Activated CD4-positive, alpha-beta T cell treated with anti-CD3 and anti-CD28 coated beads, Interleukin-2, amount 10 ng/mL, durations not matched to agents 24 days and 14 days (primary cell): Measurements from ENCODE around the gene DUS1L. TPM values are rescaled to one million over a fixed set of nuclear protein-coding genes. Genes with fewer than 3 reads are reported as not detected.

Experiments
- DNase-seq: peaks from one replicate; pipeline ENCODE4 v3.0.0; 2022
- H3K27ac Mint-ChIP-seq: one replicate; pipeline ENCODE4 v1.8.0; 2022; ENCODE audit warnings: mild to moderate bottlenecking, mixed read lengths
- H3K27me3 Mint-ChIP-seq: one replicate; pipeline ENCODE4 v1.8.0; 2022; ENCODE audit warnings: mixed read lengths
- H3K36me3 Mint-ChIP-seq: one replicate; pipeline ENCODE4 v1.8.0; 2022; ENCODE audit warnings: low read depth, mild to moderate bottlenecking, mixed read lengths
- H3K4me1 Mint-ChIP-seq: one replicate; pipeline ENCODE4 v1.8.0; 2021; ENCODE audit warnings: mixed read lengths
- H3K4me3 Mint-ChIP-seq: one replicate; pipeline ENCODE4 v1.8.0; 2022; ENCODE audit warnings: mild to moderate bottlenecking, moderate library complexity, mixed read lengths
- H3K9me3 Mint-ChIP-seq: one replicate; pipeline ENCODE4 v1.8.0; 2021; ENCODE audit warnings: mixed read lengths
- intact Hi-C: fragments of 100-400 bp; cut with micrococcal nuclease; formaldehyde crosslinking; loops from one replicate; pipeline ENCODE4 v1.15.1; 2023
- total RNA-seq: library from RNA; stranded (reverse); gene quantifications from 2 replicates; pipeline ENCODE4 v1.2.3, GENCODE V29; 2022

The DUS1L gene
- total RNA-seq, 1 donor from 2014 or later = 230 TPM

- H3K36me3 Mint-ChIP-seq = peaks cover 13% of the 10 kb centered on the region
- peaks cover 26% of the 10 kb centered on the region for H3K4me1 Mint-ChIP-seq
- intact Hi-C loops = loop anchor here (5.0 kb wide), 2 partner anchors 163 to 202 kb away; partner anchors contain the start of genes P4HB and SLC16A3
- no peak overlapping the region for H3K4me3 Mint-ChIP-seq
- no peaks in the 10 kb centered on the region for H3K9me3 Mint-ChIP-seq
- H3K27me3 Mint-ChIP-seq = no peaks in the 10 kb centered on the region
- DNase-seq = no peak
- no peak overlapping the region for H3K27ac Mint-ChIP-seq
Measured at GRCh38 chr17:82024859-82025258, 40.7 kb downstream of the DUS1L start.

GRCh38 chr17:82023447-82024241 is 42.0 kb downstream of the DUS1L start:
- H3K4me3 Mint-ChIP-seq = peak overlapping the region; percentile 88
- no peak overlapping the region for H3K27ac Mint-ChIP-seq
- peaks cover 23% of the 10 kb centered on the region for H3K4me1 Mint-ChIP-seq
- no peaks in the 10 kb centered on the region for H3K9me3 Mint-ChIP-seq
- no peak for DNase-seq
- intact Hi-C loops = loop anchor here (1.0 to 5.0 kb wide), 8 partner anchors 14 to 204 kb away; partner anchors contain the start of genes ALYREF, ANAPC11, ASPSCR1 and DCXR
- no peaks in the 10 kb centered on the region for H3K27me3 Mint-ChIP-seq
- peaks cover 12% of the 10 kb centered on the region for H3K36me3 Mint-ChIP-seq

GRCh38 chr17:82022981-82023446 is 42.6 kb downstream of the DUS1L start, which contains the start of gene LRRC45:
Gene LRRC45, plus strand, starts transcription at chr17:82023305. Its CDS starts 339 bp downstream, at chr17:82023644.
- peak; percentile 100 for DNase-seq
- peaks cover 23% of the 10 kb centered on the region for H3K4me1 Mint-ChIP-seq
- peak within 1 kb of the TSS; percentile 76 for H3K27ac Mint-ChIP-seq
- intact Hi-C loops = loop anchor here (1.0 to 5.0 kb wide), 8 partner anchors 14 to 204 kb away; partner anchors contain the start of genes ALYREF, ANAPC11, ASPSCR1 and DCXR
- H3K36me3 Mint-ChIP-seq = peaks cover 14% of the 10 kb centered on the region
- H3K27me3 Mint-ChIP-seq = no peaks in the 10 kb centered on the region
- H3K9me3 Mint-ChIP-seq = no peaks in the 10 kb centered on the region
- peak within 1 kb of the TSS; percentile 88 for H3K4me3 Mint-ChIP-seq

GRCh38 chr17:82022310-82022980 is 43.2 kb downstream of the DUS1L start, which contains the start of gene CENPX:
Gene CENPX, minus strand, starts transcription at chr17:82022878. Its CDS starts 17 bp downstream, at chr17:82022861.
- H3K9me3 Mint-ChIP-seq = no peaks in the 10 kb centered on the region
- H3K27me3 Mint-ChIP-seq = no peaks in the 10 kb centered on the region
- H3K36me3 Mint-ChIP-seq = peaks cover 14% of the 10 kb centered on the region
- H3K27ac Mint-ChIP-seq = peak within 1 kb of the TSS; percentile 76
- intact Hi-C loops = loop anchor here (2.0 to 5.0 kb wide), 6 partner anchors 76 to 205 kb away; partner anchors contain the start of genes ALYREF, ANAPC11, FASN and P4HB
- H3K4me1 Mint-ChIP-seq = peaks cover 23% of the 10 kb centered on the region
- peak within 1 kb of the TSS; percentile 88 for H3K4me3 Mint-ChIP-seq
- DNase-seq = no peak

GRCh38 chr17:82021900-82022309 is 43.7 kb downstream of the DUS1L start:
- Mint-ChIP-seq H3K27me3 (no peaks in the 10 kb centered on the region), H3K4me3 (peak overlapping the region; percentile 88), H3K4me1 (peaks cover 19% of the 10 kb centered on the region), H3K27ac (peak overlapping the region; percentile 76), H3K36me3 (peaks cover 9% of the 10 kb centered on the region), H3K9me3 (no peaks in the 10 kb centered on the region)
- DNase-seq = no peak
- intact Hi-C loops = loop anchor here (1.0 to 5.0 kb wide), 7 partner anchors 63 to 205 kb away; partner anchors contain the start of genes ALYREF, ANAPC11, FASN and P4HB

- Mint-ChIP-seq H3K36me3 (peaks cover 9% of the 10 kb centered on the region), H3K4me3 (peak overlapping the region; percentile 88), H3K4me1 (peaks cover 19% of the 10 kb centered on the region), H3K27me3 (no peaks in the 10 kb centered on the region), H3K27ac (peak overlapping the region; percentile 76), H3K9me3 (no peaks in the 10 kb centered on the region)
- intact Hi-C loops = loop anchor here (1.0 to 5.0 kb wide), 3 partner anchors 62 to 206 kb away; partner anchors contain the start of genes P4HB and SLC16A3
- DNase-seq = peak; percentile 86
Measured at GRCh38 chr17:82021107-82021899, 44.3 kb downstream of the DUS1L start.

- no peak for DNase-seq
- Mint-ChIP-seq H3K27ac (no peak overlapping the region), H3K9me3 (no peaks in the 10 kb centered on the region), H3K27me3 (no peaks in the 10 kb centered on the region), H3K4me1 (peaks cover 19% of the 10 kb centered on the region), H3K4me3 (peak overlapping the region; percentile 39), H3K36me3 (peaks cover 6% of the 10 kb centered on the region)
- intact Hi-C loops = loop anchor here (1.0 to 5.0 kb wide), 3 partner anchors 61 to 207 kb away; partner anchors contain the start of genes P4HB and SLC16A3
Measured at GRCh38 chr17:82020572-82021106, 45.0 kb downstream of the DUS1L start.

GRCh38 chr17:82019690-82020571 is 45.7 kb downstream of the DUS1L start:
- no peaks in the 10 kb centered on the region for H3K27me3 Mint-ChIP-seq
- peak; percentile 91 for DNase-seq
- H3K9me3 Mint-ChIP-seq = no peaks in the 10 kb centered on the region
- peaks cover 19% of the 10 kb centered on the region for H3K4me1 Mint-ChIP-seq
- no peak overlapping the region for H3K4me3 Mint-ChIP-seq
- no peak overlapping the region for H3K27ac Mint-ChIP-seq
- peaks cover 6% of the 10 kb centered on the region for H3K36me3 Mint-ChIP-seq
- intact Hi-C loops = loop anchor here (5.0 kb wide), 2 partner anchors 158 to 207 kb away; partner anchors contain the start of genes P4HB and SLC16A3

- intact Hi-C loops = no loop called here
- no peak overlapping the region for H3K27ac Mint-ChIP-seq
- H3K4me1 Mint-ChIP-seq = peaks cover 18% of the 10 kb centered on the region
- H3K27me3 Mint-ChIP-seq = no peaks in the 10 kb centered on the region
- H3K9me3 Mint-ChIP-seq = no peaks in the 10 kb centered on the region
- no peak overlapping the region for H3K4me3 Mint-ChIP-seq
- peaks cover 6% of the 10 kb centered on the region for H3K36me3 Mint-ChIP-seq
- no peak for DNase-seq
Measured at GRCh38 chr17:82018989-82019689, 46.5 kb downstream of the DUS1L start.

GRCh38 chr17:82018152-82018988 is 47.2 kb downstream of the DUS1L start:
- Mint-ChIP-seq H3K4me3 (no peak overlapping the region), H3K27me3 (no peaks in the 10 kb centered on the region), H3K36me3 (peaks cover 6% of the 10 kb centered on the region), H3K4me1 (peaks cover 13% of the 10 kb centered on the region), H3K9me3 (no peaks in the 10 kb centered on the region), H3K27ac (no peak overlapping the region)
- DNase-seq = no peak
- intact Hi-C loops = no loop called here

- Mint-ChIP-seq H3K27me3 (no peaks in the 10 kb centered on the region), H3K27ac (no peak overlapping the region), H3K4me1 (peaks cover 13% of the 10 kb centered on the region), H3K4me3 (no peak overlapping the region), H3K36me3 (peaks cover 6% of the 10 kb centered on the region), H3K9me3 (no peaks in the 10 kb centered on the region)
- no peak for DNase-seq
- intact Hi-C loops = no loop called here
Measured at GRCh38 chr17:82017612-82018151, 47.9 kb downstream of the DUS1L start.
